ENCODE results near the gene CYP4F8. TPM values are rescaled to one million over a fixed set of nuclear protein-coding genes. Genes with fewer than 3 reads are reported as not detected.

Gene CYP4F8
- total RNA-seq, 4 donors from 2014 or later = not detected

- no peak for TF ChIP-seq EP300 (IDR thresholded peaks at IDR 0.05)
- no peak for TF ChIP-seq POLR2AphosphoS5 (IDR thresholded peaks at IDR 0.05)
- Histone ChIP-seq H3K4me1 (peaks cover 0 to 10% (median 2%) of the 10 kb centered on the region in 4 donors), H3K9me3 (no peaks in the 10 kb centered on the region), H3K4me3 (no peak overlapping the region), H3K27me3 (peaks cover 0 to 14% (median 0%) of the 10 kb centered on the region in 4 donors), H3K36me3 (no peaks in the 10 kb centered on the region), H3K27ac (replicated peaks in 1 of 4) (no peak overlapping the region)
- no peak for DNase-seq (ENCODE audit: extremely low spot score)
- intact Hi-C loops (cut with DNase I) = no loop called here
Observed at GRCh38 chr19:15639596-15639995, 24.6 kb downstream of the CYP4F8 start.

GRCh38 chr19:15640294-15640903 is 25.4 kb downstream of the CYP4F8 start, which contains the start of gene CYP4F3:
TSS of gene CYP4F3 (plus strand) at chr19:15640897. CDS start at chr19:15641416, 519 bp downstream.
- Histone ChIP-seq H3K27me3 (peaks cover 0 to 12% (median 0%) of the 10 kb centered on the region in 4 donors), H3K36me3 (no peaks in the 10 kb centered on the region), H3K9me3 (no peaks in the 10 kb centered on the region), H3K27ac (replicated peaks in 1 of 4) (no peak within 1 kb of the TSS), H3K4me1 (peaks cover 0 to 10% (median 2%) of the 10 kb centered on the region in 4 donors), H3K4me3 (no peak within 1 kb of the TSS)
- intact Hi-C loops (cut with DNase I) = no loop called here
- TF ChIP-seq EP300 (IDR thresholded peaks at IDR 0.05) = no peak
- TF ChIP-seq POLR2AphosphoS5 (IDR thresholded peaks at IDR 0.05) = no peak
- TF ChIP-seq POLR2A (IDR thresholded peaks at IDR 0.05; ENCODE audit: low read depth) = no peak
- no peak for TF ChIP-seq CTCF (IDR thresholded peaks at IDR 0.05)
- no peak for DNase-seq (ENCODE audit: extremely low spot score)
- WGBS = 54% methylated on average over 6 of the region's 6 CpGs

GRCh38 chr19:15640904-15641597 is 26.0 kb downstream of the CYP4F8 start:
- peaks cover 0 to 10% (median 2%) of the 10 kb centered on the region in 4 donors for H3K4me1 ChIP-seq
- intact Hi-C loops (cut with DNase I) = no loop called here
- no peak overlapping the region for H3K27ac ChIP-seq (replicated peaks in 1 of 4)
- H3K27me3 ChIP-seq = peaks cover 0 to 10% (median 0%) of the 10 kb centered on the region in 4 donors
- no peak for TF ChIP-seq POLR2AphosphoS5 (IDR thresholded peaks at IDR 0.05)
- no peak for TF ChIP-seq POLR2A (IDR thresholded peaks at IDR 0.05; ENCODE audit: low read depth)
- TF ChIP-seq EP300 (IDR thresholded peaks at IDR 0.05) = no peak
- DNase-seq (ENCODE audit: extremely low spot score) = no peak
- H3K4me3 ChIP-seq = no peak overlapping the region
- H3K36me3 ChIP-seq = no peaks in the 10 kb centered on the region
- 49% methylated on average over 7 of the region's 12 CpGs for WGBS
- H3K9me3 ChIP-seq = no peaks in the 10 kb centered on the region

DNA sequence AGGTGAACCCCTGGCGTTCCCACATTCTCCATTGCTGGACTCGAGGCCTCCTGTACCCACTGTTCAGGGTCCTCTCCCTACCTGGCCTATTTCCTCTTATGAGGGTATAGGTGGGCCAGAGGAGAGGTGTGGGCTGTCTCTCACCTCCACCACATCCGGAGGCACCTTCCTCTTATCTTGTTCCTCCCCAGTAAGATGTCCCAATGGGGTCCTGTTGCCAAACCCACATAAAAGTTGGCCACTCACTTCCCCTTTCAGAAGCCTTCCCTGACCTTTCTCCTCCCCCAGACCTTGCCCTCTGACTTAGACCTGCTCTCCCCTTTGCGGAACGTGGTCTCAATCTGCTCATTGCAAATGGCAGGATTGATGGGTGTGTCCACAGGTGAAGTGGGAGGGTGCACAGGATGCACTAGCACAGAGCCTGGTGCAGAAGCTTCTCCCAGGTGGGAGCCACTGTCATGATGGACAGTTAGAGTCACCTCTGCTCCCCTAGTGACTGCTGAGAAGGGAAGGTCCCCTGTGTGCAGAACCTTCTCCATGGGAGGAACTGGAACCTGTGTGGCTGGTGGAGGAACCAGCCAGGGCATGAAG is 27.0 kb downstream of the CYP4F8 start:
- Histone ChIP-seq H3K4me1 (peaks cover 0 to 10% (median 2%) of the 10 kb centered on the region in 4 donors), H3K27ac (replicated peaks in 1 of 4) (no peak overlapping the region)

GRCh38 chr19:15642807-15643206 is 27.8 kb downstream of the CYP4F8 start:
- Histone ChIP-seq H3K27me3 (peaks cover 0 to 5% (median 0%) of the 10 kb centered on the region in 4 donors), H3K36me3 (no peaks in the 10 kb centered on the region), H3K27ac (replicated peaks in 1 of 4) (no peak overlapping the region), H3K4me1 (peaks cover 0 to 10% (median 2%) of the 10 kb centered on the region in 4 donors), H3K9me3 (no peaks in the 10 kb centered on the region), H3K4me3 (no peak overlapping the region)
- TF ChIP-seq CTCF (IDR thresholded peaks at IDR 0.05) (no peak), EP300 (IDR thresholded peaks at IDR 0.05) (no peak), POLR2A (IDR thresholded peaks at IDR 0.05; ENCODE audit: low read depth) (no peak), POLR2AphosphoS5 (IDR thresholded peaks at IDR 0.05) (no peak)
- intact Hi-C loops (cut with DNase I) = no loop called here
- DNase-seq (ENCODE audit: extremely low spot score) = no peak

More for the DNA sequence above, 27.0 kb downstream of the CYP4F8 start:
- intact Hi-C loops (cut with DNase I) = no loop called here
- Histone ChIP-seq H3K27me3 (peaks cover 0 to 5% (median 0%) of the 10 kb centered on the region in 4 donors), H3K9me3 (no peaks in the 10 kb centered on the region), H3K36me3 (no peaks in the 10 kb centered on the region), H3K4me3 (no peak overlapping the region)
- 69% methylated on average over 5 of the region's 5 CpGs for WGBS
- DNase-seq (ENCODE audit: extremely low spot score) = no peak
- TF ChIP-seq EP300 (IDR thresholded peaks at IDR 0.05) (no peak), CTCF (IDR thresholded peaks at IDR 0.05) (no peak), POLR2AphosphoS5 (IDR thresholded peaks at IDR 0.05) (no peak), POLR2A (IDR thresholded peaks at IDR 0.05; ENCODE audit: low read depth) (no peak)

Measured in esophagus muscularis mucosa (tissue), 4 donors.